ENCODE measurements around the gene PLAC1.

Gene PLAC1, protein sequence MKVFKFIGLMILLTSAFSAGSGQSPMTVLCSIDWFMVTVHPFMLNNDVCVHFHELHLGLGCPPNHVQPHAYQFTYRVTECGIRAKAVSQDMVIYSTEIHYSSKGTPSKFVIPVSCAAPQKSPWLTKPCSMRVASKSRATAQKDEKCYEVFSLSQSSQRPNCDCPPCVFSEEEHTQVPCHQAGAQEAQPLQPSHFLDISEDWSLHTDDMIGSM

DNA sequence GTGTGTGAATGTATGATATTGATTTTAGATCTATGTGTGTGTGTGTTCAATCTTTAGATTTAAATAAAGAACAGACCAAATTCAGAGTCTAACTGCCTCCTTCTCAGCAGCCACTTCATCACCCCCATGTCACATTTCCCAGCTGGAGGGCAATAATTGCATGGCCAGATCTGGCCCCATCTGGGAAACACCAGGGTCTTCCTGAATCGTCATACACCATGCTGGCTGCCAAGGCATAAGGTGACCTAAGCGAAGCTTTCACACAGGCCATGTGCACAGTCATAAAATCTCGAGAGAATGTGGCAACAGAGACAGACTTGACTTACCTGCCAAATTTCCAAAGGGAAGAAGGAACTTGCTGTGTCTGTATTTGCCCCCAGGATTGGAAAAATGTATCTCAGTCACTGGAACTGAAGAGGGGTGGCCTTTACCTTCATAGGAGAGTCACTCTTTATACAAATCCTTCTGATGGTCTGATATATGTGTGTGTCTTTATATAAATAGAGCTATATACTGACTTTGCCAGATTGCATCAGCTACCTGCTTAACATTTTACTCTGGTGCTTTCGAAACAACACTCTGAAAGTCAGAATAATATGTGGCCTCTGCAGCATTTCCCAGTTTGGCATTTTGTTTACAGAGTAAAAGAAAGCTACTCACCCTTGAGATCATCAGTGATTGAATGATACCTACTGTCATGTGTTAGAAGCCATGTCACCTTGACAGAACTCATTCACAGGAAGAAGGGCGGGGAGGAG, at the start of gene PLAC1:
Gene PLAC1 (minus strand): TSS at position 470 of the 758 bp plus-strand sequence. CDS start 91,789 bp downstream, outside the sequence.
- no peak for DNase-seq

DNA sequence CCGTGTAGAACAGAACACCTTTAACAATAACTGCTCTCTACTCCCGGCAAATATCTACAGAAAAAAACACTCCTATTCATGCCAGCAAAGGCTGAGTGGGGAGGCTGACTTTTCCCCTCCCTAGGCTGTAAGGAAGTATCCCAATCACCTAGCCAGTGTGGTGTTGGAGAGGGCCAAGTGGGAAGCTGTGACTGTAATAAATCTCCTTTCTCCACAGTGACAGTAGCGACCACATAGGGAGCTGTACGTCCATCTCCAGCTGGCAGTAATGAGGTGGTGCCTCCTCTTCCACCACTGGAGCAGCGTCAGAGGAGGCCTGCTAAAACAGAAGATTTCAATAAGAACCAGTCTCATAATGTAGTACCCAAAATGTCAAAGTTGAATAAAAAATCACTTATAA, 47.9 kb upstream of the PLAC1 start:
- DNase-seq, result peak; percentile 4

DNA sequence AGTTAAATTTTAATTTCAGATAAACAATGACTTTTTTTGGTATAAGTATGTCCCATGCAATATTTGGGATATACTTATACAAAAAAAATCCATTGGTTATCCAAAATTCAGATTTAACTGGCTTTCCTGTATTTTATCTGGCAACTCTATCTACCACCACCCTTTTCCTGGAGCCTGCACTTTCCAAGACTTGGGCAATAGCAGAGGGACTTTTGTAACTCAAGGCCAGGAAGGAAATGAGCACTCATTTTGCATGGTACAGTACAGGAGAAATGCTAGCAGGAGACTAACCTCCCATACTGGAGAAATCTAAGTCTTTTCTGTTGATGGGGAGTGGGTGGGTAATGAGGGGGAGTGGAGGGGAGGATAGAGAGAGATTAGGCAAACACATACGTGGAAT, 37.7 kb upstream of the PLAC1 start:
- no peak for DNase-seq

DNA sequence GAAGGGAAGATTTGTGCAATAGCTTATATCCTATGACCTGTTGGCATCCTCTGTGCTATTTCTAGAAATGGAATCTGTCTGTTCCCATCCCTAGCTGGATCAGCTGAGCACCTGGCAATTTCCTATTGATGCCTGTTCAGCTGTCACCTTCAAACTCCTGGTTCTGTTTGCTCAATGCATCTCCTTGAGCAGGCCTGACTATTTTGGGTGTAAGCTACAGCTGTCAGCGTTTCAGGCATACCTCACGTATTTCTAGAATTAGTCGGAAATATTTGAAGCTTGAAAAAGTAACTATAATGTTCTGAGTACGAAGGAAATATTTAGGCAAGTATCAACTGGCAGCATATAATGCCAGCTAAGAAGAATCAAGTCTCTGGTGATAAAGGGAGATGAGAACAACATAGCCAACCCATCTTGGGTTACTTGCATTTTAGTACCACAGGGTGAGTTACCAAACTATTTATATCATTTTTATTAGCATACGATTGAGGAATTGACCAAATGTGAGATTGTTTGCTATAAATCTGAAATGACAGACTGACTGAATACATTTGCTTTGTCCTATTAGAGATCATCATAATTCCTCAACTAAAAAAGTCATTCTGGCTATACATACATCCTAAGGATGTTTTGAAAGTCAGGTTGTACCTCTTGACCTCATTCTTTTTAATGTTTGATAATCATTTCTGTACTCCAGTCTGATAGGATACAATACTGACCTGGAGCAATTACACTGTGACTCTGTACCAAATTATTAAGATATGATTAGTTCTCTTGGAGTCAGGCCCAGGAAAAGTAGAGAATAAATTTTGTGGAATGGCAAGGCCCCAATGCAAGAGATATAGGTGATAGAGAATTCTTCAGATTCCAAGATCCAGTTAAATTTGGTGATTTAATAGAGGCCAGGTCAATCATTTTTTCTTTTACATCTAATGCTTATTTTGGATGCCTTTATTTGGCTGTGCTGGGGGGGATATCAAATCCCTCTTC, 36.4 kb upstream of the PLAC1 start:
- peak; percentile 10 for DNase-seq

DNA sequence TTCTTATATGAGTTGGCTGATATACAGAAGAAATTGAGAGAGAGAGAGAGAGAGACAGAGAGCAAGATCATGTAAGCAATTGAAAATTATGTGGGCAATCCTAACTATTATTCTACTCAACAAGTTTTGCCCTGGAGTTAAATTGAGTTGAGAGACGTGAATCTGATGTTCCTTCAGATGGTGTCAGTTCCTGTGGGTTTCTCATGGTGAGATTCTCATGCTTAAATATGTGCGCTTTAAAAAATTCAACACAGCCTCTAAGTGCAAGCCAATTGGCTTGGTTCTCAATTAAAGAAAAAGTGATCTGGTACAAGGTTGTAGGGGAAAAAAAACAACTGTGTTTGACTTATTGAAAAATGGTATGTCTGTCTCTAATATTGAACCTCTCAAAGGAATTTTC, 35.4 kb upstream of the PLAC1 start:
- DNase-seq, result no peak

DNA sequence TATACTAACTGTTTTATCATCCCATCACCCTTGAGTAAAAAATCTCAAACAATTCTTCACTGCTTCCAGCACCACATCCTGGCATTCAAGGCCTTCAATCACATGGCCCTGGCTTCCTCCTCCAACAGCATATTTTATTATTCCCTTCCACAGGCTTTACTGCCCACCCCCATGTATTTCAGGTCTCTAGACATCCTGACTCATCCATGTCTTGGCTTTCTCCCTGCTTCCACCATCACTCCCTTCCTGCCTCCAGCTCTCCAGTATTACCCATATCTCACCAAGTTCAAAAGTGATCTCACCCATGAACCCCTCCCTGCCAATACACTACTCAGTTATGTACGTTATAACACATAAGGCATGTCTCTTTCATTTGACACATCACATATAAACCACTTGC, 34.7 kb upstream of the PLAC1 start:
- no peak for DNase-seq

DNA sequence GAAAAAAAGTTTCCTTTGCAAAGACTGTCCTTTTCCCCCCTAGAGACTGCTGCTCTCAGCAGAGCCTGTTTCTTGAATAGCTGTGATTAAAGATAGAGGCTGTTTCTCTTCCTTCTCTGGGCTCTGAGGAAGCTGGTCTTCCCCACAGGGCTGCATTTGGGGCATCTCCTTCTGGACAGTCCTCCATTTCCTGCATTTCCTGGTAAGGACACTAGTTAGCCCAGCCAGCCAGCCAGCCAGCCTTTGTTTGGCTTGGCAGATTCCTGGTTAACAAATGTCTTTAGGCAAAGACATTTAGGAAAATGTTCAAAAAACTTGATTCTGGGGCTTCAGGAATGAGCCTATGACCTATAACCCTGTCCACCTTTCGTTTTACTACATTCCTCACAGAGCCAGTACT, 34.0 kb upstream of the PLAC1 start:
- no peak for DNase-seq

DNA sequence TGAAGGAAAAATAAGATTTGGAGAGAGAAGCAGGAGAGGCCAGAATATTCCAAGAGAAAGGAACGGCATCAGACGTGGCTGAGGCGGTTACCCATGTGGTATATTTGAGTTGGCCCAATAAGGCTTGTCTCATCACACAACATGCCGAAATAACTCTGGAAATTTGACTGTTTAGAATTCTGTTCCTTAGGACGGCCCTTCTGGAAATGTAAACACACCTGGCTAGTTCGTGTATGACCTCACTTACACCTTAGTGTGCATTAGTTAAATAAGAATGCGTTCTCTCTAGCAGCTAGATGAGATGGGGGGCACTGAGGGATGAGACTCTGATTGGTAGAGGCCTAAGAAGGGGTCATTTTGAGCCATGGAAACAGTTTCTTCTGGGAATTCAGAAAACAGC, 33.2 kb upstream of the PLAC1 start:
- DNase-seq, result no peak

DNA sequence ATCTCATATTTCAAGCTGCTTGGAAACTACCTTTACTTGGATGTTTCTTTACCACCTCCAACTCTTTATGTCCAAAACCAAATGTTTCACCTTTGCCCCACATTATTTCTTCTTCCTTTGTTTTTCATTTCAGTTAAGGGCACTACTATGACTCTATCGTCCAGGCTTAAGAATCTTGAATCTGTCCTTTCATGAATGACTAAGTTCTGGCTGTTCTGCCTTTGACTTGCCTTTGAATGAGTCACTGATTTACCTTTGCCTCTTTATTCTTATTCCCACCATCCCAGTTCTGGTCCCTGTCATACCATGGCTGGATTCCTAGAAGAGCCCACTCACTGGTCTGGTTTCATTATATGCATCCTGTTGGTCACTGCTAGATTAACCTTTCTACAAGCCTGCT, 30.6 kb upstream of the PLAC1 start:
- no peak for DNase-seq

DNA sequence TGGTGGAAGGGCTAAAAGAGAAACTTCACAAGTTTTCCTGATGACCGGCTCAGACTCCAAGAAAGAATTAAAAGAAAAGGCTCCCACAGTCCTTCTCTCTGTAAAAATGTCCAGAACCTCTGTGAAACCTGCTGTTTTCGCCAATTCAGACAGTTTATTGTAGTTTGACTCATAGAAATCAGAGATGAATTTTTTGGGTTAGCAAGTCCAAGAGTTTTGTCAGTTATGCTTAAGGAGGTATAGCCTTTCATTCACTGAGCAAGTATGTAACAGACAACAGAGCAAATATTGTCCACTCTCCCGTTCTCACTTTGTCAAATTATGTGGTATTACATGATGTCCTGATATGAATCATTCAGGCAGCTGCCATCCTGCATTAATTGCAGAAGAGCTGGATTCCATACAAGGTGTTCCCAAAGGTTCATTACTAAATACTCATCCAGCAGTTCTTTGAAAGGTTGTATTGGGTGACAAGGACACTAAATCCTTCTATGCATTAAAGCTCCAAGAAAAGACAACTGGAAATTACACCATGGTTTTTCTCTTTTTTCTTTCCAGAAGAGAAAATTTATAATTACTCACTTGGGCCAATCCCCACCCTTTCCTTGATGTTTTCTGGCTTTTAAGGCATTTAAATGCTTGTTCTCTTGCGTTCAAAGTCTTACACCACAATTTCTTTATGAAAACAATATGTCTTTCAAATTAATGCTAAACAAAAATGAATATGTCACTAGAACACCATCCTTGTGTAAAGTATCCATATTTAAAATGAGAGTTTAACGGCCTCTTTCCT, 30.0 kb upstream of the PLAC1 start:
- DNase-seq, result no peak

DNA sequence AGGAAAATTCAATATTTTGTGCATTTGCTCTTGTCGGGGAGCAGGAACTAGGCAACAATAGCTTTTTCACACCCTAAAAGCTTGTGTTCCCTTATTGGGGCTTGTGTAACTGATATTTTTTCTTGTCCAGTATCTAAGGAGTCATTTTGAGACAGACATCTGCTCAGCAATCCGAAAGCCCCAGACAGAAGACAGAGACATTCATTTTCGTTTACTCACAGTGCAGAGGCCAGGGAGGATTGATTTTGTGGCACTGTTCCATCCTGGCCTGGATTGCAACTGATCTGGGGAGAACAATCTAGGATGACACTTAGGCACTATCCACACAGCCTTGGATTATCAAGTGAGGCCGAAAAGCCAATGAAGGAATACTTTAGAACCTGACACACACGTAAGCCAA, 27.4 kb upstream of the PLAC1 start:
- no peak for DNase-seq

DNA sequence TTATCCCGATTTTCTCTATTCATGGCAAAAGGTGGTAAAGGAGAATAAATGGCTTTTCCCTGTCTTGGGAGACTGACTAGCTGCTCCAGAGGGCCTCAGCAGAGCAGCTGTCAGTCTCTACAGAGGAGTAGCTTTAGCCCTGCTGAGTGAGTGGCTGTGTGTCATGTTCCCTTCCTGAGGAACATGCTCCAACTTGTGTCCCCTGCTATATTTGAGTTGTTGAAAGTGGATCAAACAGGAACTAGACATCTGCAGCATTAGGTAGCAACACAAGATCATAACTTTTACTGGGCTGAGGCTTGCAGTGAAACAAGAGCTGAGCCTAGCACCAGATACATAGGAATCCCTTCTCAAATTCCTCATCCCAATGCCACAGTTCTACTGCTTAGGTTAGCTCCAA, 26.7 kb upstream of the PLAC1 start:
- DNase-seq, result no peak

DNA sequence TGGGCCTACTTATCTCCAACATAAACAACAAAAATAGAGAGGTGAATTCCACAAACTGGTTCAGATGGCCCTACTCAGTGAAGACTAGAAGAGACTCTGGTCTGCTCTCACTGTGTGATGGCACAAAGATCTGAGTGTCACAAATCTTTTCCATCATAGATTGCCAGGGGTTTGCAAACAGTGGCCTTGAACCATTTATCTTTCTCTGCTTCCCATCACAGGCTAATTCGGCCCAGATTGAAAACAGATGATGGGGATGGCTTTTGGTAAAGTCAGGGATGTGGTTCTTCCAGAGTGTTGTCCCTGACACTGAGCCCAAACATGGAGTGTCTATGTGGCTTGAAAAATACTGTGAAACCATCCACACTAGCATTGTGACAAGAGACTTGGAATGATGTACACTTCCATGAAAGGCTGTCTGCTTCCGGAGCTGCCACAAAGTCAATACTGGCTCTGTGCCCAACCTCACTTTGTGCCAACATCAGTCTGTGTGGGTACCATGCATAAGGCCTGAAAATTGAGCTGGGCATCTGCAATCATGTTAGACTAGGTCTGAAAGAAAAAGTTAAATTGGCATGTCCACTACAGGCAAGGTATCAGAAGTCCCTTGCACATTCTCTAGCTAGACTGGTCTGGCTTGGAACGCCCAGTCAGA, 25.2 kb upstream of the PLAC1 start:
- peak; percentile 15 for DNase-seq

DNA sequence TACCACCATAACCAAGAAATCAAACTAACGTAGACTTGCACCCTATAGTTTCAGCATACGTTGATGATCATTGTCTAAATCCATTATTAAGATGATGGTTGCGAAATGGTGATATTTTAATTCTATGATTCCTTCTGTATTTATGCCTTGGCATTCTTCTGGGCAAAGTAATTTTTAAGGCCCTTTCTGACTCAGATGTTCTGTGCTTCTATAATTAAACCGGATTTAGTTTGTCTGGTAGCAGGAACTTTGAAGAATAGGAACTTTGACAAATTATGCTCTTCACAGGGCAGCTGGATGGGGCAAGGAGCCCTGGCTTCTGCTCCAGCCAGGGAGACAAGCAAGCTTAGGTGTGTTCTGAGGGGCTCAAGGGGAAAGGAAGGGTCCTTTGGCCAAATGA, 23.8 kb upstream of the PLAC1 start:
- DNase-seq, result no peak

DNA sequence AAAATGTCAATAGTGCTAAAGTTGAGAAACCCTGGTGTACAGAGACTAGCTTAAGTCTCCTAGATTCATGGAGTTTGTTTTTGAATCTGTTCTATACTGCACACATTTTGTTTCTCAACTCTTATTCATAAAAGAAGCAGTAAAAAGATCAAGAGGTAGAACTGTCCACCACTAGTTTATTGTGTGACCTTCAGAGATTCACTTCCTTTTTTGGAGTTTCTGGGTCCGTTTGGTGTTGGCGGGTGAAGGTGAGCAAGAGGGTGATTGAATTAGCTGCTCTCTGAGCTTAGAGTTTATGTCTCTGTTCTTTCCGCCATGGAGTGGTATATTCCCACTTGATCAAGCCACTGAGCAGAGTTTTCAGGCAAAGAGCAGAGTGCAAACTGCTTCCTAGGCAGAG, 21.4 kb upstream of the PLAC1 start:
- no peak for DNase-seq

DNA sequence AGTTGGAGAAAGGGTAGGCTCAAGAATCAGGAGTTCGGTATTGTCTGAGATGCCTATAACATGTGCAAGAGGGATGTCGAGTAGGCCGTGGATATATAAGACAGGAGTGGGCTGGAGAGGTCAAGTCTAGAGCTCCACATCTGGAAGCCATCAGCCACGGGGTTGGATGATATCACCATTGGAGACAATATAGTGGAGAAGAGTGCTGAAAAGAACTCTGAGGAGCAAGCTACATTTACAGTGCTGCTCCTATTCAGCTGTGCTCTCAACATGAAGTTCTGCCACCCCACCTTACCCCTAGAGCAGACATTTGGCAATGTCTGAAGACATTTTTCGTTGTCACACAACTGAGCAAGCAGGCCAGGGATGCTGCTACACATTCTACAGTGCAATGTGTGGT, 20.9 kb upstream of the PLAC1 start:
- DNase-seq, result no peak

DNA sequence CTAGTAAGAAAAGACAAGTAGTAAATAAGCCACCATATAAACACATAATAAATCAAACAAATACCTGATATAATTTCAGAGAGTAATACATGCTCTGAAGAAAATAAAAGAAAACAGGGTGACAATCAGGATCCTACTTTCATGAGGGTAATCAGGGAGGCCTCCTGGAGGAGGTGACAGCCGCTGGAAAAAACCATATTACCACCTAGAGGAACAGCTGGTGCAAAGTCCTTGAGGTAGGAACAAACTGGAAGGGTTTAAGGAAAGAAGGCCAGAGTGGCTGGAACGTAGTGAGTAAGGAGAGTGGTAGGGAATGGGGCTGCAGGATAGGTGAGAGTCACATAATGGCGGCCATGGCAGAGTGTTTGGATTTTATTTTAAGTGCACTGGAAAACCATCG, 19.1 kb upstream of the PLAC1 start:
- DNase-seq, result no peak

DNA sequence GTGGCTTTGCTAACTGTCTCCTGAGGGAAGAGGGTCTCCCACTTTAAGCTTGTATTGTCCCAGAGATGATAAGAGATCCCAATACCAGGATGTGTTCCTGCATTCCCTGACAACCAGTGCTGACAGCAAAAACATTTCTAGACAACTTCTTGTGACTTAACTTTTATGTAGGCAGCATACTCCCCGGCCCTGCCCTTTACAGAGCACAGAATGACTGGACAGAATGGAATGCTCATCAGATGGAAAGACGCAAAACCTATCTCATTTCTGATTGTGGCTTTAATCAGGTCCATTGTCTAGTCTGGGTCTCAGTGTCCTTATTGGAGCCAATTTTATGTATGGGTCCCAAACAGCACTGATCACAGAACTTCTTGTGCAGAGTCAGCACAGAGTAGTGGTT, 18.2 kb upstream of the PLAC1 start:
- DNase-seq, result no peak

DNA sequence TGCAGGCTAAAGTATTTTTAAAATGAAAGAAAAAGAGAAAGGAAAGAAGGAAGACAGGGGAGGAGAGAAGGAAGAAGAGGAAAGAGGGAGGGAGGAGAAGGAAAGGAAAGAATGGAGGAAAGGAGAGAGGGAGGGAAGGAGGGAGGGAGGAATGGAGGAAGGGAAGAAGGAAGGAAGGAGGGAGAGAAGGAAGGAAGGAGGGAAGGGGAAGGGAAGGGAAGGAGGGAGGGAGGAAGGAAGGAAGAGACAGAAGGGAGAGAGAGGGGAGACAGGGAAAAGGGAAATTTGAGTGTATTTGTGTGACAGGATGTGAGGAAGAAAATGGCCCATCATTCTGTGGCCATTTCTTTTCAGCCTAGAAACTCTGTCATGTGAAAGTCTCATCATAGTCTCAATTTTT, 14.9 kb upstream of the PLAC1 start:
- no peak for DNase-seq

DNA sequence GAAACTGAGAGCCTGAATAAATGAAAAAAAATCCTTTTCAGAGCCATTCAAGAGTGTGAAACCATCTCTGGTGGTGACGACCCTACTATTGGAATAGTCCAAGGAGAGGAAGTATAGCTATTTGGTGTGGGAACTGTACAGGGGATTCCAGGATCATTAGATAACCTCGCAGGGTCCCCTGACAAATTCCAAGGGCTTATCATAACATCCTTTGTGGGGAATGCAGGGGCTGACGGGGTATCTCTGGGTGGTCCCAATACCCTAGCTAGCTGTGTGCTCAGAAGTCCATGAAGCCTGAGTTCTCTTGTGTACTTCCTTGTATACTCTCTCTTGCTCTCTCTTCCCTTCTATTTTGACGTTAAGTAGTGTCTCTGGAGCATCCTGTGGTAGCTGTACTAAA, 13.8 kb upstream of the PLAC1 start:
- DNase-seq, result no peak

DNA sequence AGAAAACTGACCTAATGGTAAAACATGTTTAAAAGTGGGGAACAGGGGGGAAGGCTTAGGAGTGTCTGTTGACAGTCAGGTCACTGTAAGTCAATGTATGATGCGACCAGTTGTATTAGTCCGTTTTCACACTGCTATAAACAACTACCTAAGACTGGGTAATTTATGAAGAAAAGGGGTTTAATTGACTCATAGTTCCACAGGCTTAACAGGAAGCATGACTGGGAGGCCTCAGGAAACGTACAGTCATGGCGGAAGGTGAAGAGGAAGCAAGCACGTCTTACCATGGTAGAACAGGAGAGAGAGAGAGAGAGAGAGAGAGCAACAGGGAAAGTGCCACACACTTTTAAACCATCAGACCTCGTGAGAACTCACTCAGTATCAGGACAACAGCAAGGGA, 13.0 kb upstream of the PLAC1 start:
- no peak for DNase-seq

Data from SHP77 treated with DMSO at 0.1 percent for 48 hours (cell line).